Measurements from ENCODE around the gene OR10H2. TPM values are rescaled to one million over a fixed set of nuclear protein-coding genes. Genes with fewer than 3 reads are reported as not detected.
"Not testable (repeated sequence)": the region's sequence is repeated elsewhere in the genome, so short reads cannot be mapped to it uniquely, and the experiment has no call there.

Gene OR10H2, protein sequence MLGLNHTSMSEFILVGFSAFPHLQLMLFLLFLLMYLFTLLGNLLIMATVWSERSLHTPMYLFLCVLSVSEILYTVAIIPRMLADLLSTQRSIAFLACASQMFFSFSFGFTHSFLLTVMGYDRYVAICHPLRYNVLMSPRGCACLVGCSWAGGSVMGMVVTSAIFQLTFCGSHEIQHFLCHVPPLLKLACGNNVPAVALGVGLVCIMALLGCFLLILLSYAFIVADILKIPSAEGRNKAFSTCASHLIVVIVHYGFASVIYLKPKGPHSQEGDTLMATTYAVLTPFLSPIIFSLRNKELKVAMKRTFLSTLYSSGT
- total RNA-seq = not detected in 2 replicates

DNA sequence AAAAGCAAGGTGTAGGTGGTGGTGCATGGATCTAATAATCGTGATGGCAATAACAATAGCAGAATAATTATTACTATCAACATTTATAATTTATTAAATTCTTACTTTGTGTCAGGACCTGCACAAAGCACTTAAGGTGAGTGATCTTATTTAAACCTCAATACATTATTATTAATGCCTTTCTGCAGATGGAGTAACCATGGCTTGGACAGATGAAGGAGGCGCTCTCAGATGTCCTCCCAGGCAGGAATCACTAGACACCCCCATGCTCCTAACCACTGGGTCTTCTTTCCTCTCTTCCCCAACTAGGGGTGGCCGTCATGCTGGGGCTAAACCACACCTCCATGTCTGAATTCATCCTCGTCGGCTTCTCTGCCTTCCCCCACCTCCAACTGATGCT lies at the start of gene OR10H2:
TSS of gene OR10H2 (plus strand) at position 301 of the 400 bp plus-strand sequence. CDS start at position 321, 20 bp downstream.
- DNase-seq (ENCODE audit: low read depth, low spot score) = no peak

DNA sequence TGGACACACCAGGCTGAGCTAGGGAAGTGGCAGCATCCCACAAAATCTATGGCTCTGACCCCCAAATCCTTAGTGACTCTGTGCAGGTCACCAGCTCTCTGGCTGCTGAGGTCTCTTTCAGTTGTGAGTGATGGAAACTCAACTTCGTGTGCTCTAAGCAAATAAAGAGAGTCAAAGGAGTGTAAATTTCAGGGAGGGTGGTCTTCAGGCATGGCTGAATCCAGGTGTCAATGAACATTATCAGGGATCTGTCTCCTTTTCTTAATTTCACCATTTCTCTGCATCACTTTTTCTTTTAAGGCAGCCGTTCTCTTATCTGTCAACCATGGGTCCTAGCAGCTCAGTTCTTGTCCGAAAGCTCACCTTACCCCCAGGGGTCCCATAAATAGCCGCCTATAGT lies 48.7 kb upstream of the OR10H2 start:
- no peak for DNase-seq (ENCODE audit: low read depth, low spot score)

DNA sequence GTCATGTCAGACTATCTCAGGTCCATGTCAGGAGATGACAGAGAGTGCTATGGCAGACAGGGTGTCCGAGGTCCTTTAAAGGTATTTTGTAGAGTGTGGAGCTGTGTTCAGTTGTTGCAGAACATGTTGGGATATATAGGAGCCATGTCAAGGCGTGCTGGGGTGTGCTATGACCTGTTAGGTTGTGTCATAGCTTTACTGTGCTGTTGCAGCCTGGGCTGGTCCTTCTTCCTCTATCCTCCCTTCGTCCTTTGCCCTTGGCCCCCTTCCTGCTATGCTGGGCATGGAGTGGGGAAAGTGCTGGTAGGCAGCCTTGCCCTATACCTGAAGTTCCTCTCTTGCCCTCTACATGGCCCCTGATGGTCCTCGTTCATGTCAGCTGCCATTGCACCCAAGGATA lies 48.0 kb upstream of the OR10H2 start:
- not testable (repeated sequence) for DNase-seq (ENCODE audit: low read depth, low spot score)

DNA sequence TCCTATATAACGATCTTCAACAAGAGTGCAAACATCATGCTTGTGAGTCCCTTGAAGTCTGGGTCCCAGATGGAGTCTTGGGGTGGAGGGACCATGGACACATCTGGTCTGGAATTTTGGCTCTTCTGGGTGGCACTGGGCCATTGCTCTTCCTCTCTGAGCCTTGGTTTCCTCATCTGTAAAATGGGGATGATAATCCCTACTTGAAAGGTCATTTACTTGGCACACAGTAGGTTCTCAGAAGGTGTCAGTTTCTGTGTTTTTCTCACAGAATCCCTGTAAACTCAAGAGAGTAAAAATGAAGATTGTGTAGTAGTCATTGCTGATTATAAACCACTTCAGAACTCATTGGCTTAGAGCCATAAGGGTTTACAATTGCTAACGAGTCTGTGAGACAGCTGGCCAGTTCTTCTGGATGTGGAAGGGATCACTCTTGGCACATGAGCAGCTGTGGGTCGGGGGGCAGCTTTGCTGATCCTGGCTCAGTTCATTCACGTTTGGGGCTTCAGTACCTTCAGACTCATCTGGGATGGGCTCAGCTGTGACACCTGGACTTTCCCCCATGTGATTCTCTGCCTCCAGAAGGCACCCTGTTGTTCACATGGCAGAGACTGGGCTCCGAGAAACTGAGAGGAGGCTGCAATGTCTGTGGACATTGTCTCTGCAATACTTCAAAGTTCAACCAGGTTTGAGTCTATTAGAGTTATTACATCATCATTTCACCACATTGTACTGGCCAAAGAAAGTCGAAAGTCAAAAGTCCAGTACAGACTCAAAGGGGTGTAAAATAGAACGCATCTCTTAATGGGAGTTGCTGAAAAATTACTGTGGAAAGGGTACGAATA lies 47.1 kb upstream of the OR10H2 start:
- no peak for DNase-seq (ENCODE audit: low read depth, low spot score)

DNA sequence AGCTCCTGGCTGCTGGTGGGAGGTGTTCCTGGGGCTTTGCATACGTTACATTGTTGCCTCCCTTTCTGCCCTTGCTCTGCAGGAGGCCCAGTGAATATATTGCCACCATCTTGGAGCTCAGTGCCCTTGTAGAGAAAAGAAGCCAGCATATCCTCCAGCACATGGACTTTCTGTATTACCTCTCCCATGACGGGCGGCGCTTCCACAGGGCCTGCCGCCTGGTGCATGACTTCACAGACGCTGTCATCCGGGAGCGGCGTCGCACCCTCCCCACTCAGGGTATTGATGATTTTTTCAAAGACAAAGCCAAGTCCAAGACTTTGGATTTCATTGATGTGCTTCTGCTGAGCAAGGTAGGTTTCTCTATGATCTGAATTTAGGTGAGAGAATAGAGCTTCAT lies 44.4 kb upstream of the OR10H2 start:
- no peak for DNase-seq (ENCODE audit: low read depth, low spot score)

DNA sequence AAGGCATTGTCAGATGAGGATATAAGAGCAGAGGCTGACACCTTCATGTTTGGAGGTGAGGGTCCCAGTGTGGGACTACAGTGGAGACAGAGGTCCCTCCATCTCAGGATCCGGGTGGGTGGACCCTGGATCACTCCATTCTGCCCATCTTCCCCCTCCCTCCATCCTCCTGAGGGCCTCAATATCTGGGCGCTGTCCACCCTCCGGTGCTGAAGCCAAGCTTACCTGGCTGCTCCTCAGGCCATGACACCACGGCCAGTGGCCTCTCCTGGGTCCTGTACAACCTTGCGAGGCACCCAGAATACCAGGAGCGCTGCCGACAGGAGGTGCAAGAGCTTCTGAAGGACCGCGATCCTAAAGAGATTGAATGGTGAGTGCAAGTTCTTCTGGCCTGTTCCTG lies 43.0 kb upstream of the OR10H2 start:
- no peak for DNase-seq (ENCODE audit: low read depth, low spot score)

DNA sequence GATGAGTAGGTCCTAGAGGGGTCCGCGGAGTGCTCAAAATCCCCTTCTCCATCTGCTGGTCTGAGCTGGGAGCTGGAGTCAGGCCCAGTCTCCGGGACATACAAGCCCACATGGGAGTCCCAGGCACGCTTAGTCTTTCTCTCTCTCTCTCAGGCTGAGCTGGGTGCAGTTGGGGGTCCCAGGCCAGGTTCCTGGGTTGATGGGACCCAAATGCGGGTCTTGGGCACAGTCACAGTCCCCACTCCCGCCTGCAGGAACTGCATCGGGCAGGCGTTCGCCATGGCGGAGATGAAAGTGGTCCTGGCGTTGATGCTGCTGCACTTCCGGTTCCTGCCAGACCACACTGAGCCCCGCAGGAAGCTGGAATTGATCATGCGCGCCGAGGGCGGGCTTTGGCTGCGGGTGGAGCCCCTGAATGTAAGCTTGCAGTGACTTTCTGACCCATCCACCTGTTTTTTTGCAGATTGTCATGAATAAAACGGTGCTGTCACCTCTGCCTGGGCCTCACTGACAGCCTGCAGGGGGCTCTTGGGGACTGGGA lies 31.1 kb upstream of the OR10H2 start:
- no peak for DNase-seq (ENCODE audit: low read depth, low spot score)

DNA sequence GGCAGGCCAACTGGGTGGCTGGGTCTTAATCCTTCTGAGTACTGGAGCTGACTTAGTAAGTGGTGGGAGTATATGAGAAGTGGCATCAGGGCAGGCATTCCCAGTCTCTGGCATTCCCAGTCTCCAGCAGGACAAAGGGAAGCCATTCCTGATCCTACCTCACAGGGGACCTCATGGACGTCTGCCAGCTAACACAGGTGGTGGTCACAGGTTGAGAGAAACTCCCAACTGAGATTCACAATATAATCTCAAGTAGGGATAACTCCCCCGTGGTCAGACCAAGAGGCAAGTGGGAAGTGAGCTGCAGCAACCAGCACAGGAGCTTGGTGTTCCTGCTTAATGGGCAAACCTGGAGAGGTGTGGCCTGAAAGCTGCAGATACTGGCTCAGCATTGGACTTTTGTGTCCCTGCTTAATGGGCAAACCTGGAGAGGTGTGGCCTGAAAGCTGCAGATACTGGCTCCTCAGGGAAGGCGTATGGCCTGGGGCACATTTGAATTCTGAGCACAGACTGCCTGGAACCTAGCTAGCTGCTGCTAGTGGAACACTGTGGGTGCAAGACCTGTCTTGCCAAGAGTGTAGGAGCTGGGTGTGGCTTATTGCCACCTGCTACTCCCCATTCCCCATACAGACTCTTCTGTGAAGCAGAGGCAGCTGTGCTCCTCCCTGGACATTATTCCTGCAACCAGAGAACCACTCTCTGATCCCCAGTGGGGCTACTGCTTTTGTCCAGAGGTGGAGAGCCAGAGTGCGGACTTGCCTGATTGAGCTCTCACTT lies 25.9 kb upstream of the OR10H2 start:
- DNase-seq (ENCODE audit: low read depth, low spot score) = no peak

DNA sequence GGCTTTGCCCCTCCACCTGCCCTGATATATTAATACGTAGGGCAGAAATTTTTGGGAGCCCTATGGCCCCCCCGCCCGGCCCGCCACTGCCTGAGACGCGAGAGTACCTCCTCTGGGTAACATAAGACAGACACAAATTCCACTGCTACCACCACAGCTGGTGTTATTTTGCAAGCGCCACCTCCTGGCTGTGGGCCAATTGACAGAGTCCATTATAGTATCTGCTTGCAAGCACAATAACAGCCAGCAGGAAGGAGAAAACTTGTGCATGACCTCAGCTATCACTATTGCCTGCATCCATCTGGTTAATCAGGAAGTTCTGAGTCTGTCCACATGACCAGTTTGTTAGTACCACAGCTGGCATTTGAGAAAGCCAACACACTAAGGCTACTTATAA lies 25.3 kb upstream of the OR10H2 start:
- DNase-seq (ENCODE audit: low read depth, low spot score) = peak; percentile 72

DNA sequence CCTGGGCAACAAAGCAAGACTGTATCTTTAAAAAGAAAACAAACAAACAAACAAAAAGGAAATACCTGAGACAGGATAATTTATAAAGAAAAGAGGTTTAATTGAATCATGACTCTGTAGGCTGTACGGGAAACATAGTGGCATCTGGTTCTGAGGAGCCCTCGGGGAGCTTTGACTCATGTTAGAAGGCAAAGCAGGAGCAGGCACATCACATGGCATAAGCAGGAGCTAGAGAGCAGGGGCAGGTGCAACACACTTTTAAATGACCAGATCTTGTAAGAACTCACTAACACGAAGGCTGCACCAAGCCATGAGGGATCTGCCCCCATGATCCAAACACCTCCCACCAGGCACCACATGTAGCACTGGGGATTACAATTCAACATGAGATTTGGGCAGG lies 13.2 kb upstream of the OR10H2 start:
- no peak for DNase-seq (ENCODE audit: low read depth, low spot score)

DNA sequence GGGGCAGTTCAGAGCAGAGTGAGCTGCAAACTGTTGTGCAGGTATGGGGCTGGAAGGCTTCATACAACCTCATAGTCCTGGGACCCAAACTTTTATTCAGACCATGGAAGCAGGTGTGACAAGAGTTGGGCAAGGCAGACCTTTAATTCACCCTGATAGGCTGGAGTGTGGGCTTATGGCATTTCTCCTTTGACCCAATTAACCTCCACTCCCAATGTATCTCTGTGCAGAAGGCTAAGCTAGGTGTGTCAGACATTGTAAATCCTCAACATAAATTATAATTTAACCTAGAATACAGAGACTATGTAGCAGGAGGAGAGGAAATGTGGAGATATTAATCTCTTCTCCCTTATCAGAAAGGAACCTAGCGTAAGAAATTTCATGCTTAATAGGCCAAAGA lies 12.2 kb upstream of the OR10H2 start:
- DNase-seq (ENCODE audit: low read depth, low spot score) = no peak

DNA sequence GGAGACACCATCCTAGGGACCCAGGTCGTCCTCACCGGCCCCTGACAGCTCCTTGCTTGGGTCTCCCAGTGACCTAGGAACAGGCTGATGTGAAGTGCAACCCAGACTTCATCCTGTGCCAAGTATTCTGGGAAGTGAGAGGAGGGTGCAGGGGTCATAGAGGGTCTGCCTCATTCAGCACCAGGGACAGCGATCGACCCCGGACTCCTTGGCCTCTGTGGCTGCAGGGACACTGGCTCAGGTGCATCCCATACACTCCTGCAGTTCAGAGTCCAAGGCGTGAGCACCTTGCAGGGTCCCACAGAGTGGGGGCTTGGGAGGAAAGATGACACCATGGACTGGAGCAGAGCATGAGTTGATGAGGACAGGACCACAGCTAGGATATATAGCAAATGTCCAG lies 10.0 kb upstream of the OR10H2 start:
- DNase-seq (ENCODE audit: low read depth, low spot score) = no peak

DNA sequence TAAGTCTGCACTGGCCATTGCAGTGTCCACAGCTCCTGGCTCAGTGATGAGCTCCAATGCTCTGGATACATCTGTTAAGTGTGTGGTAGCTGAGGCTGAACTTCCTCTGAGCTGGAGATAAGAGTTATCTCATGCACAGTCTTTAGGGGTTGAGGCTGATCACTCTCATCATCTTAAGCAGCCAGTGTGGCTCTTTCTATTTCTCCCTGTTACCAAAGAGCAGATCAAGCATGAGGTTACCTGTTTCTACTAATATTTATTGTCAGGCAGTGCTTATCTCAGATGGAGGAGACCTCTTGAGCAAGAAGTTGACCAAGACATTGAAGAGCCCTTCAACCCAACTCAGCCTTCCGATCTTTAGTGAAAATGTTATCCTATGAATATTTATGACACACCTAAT lies 6.6 kb upstream of the OR10H2 start:
- no peak for DNase-seq (ENCODE audit: low read depth, low spot score)

DNA sequence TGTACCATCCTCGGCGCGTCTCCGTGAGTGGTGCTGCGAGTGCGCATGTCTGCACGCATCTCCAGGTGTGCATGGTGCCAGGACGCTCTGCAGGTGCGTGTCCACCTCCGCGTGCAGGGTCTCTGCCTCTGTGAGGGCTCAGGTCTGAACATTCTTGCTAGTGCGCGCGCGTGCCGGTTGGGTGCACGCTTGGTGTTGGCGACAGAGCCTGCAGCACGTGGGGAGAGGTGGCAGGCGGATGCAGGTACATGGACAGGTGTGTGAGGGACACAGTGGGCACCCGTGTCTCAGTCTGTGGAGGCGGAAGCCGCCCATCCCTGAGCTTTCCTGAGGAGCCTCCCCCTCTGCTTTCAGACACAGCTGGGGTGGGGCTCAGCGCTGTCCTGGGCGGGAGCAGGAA lies 4.9 kb upstream of the OR10H2 start:
- no peak for DNase-seq (ENCODE audit: low read depth, low spot score)

DNA sequence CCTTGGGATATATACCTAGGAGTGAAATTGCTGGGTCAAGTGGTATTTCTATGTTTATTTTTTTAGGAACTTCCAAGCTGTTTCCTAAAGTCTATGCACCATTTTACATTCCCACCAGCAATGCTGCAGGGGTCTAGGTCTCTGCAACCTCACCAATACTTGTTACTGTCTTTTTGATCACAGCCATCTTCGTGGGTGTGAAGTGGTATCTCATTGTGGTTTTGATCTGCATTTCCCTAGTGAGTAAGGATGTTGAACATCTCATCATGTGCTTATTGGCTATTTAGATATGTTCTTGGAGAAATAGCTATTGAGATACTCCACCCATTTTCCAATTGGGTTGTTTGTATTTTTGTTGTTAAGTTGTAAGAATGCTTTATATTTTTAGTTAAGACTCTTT lies 2.7 kb downstream of the OR10H2 start:
- no peak for DNase-seq (ENCODE audit: low read depth, low spot score)

DNA sequence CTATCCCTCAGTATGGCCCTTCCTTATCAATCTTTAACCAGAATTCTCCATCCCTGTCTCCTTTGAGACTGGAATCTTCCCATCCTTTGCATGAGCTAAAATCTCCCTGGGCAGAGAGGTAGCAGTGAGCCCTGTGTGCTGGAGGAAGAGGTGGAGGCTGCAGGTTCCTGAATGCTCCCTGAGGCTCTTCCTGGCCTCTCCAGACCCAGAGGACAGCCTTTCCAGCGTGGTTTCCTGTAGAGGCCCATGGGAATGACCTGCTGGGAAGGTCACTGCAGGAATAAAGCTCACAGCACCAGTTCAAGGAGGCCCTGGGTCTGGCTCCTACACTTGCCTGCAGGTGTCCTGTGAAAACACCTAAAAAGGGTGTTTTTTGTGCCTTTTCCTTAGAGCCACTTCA lies 4.6 kb downstream of the OR10H2 start:
- no peak for DNase-seq (ENCODE audit: low read depth, low spot score)

DNA sequence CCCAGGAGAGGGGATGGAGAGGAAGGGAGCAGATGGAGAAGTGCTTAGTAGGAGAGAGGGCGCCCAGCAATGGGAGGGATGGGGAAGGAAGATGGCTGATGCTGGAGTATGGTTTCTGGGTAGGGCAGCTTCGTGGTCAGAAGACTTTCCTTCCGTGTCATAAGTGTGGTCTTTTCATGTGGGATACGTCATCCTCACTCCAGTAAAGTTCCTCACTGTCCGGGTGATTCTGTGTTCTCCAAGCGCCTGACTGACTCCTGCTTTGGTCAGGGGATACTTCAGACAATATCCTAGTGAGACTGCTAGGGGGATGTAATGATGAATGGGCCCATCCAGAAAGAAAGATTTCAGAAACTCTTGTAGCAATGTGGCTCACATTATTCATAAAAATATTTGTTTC lies 6.1 kb downstream of the OR10H2 start:
- no peak for DNase-seq (ENCODE audit: low read depth, low spot score)

DNA sequence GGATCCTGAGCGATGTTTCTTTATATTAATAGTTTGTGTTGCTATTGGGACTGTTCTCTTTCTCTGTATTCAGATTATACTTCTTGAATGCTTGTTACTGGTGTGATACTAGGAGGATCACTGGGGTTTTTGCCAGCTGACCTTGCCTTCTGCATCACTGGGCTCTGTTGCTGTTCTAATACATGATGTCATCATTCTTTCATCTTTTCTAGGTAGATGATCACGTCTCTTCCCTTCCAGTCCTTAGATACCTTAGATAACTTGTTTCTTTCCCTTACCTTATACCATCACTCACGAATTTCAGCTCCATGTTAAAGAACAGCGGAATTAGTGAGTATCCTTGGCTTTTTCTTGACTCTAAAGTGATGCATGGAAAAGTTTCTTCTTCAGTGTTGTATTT lies 9.9 kb downstream of the OR10H2 start, which contains the start of gene OR10H3:
TSS of gene OR10H3 (plus strand) at position 264 of the 400 bp plus-strand sequence. CDS start 3,408 bp downstream, outside the sequence.
- no peak for DNase-seq (ENCODE audit: low read depth, low spot score)

DNA sequence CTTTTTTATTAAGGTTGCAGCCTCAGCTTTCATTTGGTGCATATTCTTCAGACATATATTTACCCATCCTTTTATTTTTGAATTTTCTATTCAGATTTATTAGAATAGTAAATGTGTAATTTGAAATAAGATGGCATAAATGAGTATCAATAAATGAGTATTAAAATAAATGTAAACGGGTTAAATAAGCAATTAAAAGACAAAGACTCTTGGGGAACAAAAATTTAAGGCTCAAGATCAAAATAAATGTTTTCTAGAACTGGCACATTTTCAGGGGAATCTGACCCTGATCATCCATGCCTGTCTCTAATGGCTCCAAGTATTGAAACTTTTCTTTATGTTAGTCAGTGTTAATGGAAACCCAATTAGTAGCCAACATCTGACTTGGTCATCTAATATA lies 13.0 kb downstream of the OR10H2 start:
- DNase-seq (ENCODE audit: low read depth, low spot score) = no peak

DNA sequence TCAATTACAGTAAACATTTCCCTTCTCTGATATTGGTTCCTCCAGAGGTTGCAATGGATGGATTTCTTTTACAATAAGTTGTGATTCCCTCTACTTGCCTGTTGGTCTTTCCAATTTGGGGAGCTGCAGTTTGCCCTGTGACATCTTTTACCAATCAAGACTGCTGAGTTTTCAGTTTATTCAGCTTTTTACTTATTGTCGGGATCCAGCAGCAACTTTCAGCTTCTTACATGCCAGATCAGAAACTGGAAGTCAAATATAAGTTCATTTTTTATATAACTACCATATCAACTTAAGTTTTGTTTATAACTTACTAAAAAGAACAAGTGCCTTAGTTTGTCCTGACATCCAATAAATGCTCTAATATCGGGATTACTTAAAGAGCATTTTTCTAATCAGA lies 20.4 kb downstream of the OR10H2 start:
- DNase-seq (ENCODE audit: low read depth, low spot score) = no peak

DNA sequence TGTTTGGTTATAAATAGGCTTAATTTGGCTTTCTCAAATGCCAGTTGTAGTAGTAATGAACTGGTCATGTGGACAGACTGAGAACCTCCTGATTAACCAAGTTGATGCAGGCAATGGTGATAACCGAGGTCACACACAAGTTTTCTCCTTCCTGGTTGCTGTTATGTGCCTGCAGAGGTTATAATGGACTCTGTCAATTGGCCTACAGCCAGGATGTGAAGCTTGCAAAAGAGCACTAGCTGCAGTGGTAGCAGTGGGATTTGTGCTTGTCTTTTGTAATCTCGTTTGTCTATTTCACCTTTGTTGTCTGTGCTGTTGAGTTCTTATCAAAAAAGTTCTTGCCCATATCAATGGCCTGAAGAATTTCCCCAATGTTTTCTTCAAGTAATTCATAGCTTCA lies 30.6 kb downstream of the OR10H2 start:
- no peak for DNase-seq (ENCODE audit: low read depth, low spot score)
